Right forelimb (tissue), 1 donor: Measurements from ENCODE around the gene MTA3.

Experiments
- DNase-seq: peaks from one replicate; pipeline ENCODE4 v3.0.0-alpha.2; 2018

The MTA3 gene

GRCh38 chr2:42741140-42741539 is 172.7 kb downstream of the MTA3 start:
- no peak for DNase-seq

GRCh38 chr2:42742740-42743658 is 174.6 kb downstream of the MTA3 start:
- no peak for DNase-seq

- no peak for DNase-seq
Measured at GRCh38 chr2:42743659-42743990, 175.2 kb downstream of the MTA3 start.

- no peak for DNase-seq
Measured at GRCh38 chr2:42744545-42745082, 176.2 kb downstream of the MTA3 start.

- no peak for DNase-seq
Measured at GRCh38 chr2:42747422-42747821, 179.0 kb downstream of the MTA3 start.

- no peak for DNase-seq
Measured at GRCh38 chr2:42748840-42749239, 180.4 kb downstream of the MTA3 start.

GRCh38 chr2:42752314-42752713 is 183.9 kb downstream of the MTA3 start:
- no peak for DNase-seq

GRCh38 chr2:42752816-42753813 is 184.7 kb downstream of the MTA3 start:
- no peak for DNase-seq

GRCh38 chr2:42754021-42754775 is 185.8 kb downstream of the MTA3 start:
- DNase-seq = peak; percentile 71

GRCh38 chr2:42754776-42755140 is 186.3 kb downstream of the MTA3 start:
- DNase-seq = no peak

GRCh38 chr2:42755191-42755880 is 186.9 kb downstream of the MTA3 start:
- no peak for DNase-seq

GRCh38 chr2:42756150-42756775 is 187.8 kb downstream of the MTA3 start:
- no peak for DNase-seq

GRCh38 chr2:42756966-42757513 is 188.6 kb downstream of the MTA3 start:
- no peak for DNase-seq

GRCh38 chr2:42757981-42758740 is 189.7 kb downstream of the MTA3 start:
- no peak for DNase-seq

GRCh38 chr2:42758751-42759150 is 190.3 kb downstream of the MTA3 start:
- DNase-seq = no peak

- no peak for DNase-seq
Measured at GRCh38 chr2:42761554-42761953, 193.1 kb downstream of the MTA3 start.

GRCh38 chr2:42762155-42762554 is 193.7 kb downstream of the MTA3 start:
- DNase-seq = no peak

- no peak for DNase-seq
Measured at GRCh38 chr2:42762823-42763804, 194.7 kb downstream of the MTA3 start.

- no peak for DNase-seq
Measured at GRCh38 chr2:42764096-42764495, 195.7 kb downstream of the MTA3 start, which contains the start of gene OXER1. TSS of gene OXER1 (minus strand) at chr2:42764135. CDS start at chr2:42764062, 73 bp downstream.
